ENCODE data around the gene KLF17.
"Not testable (repeated sequence)": the region's sequence is repeated elsewhere in the genome, so short reads cannot be mapped to it uniquely, and the experiment has no call there.

The KLF17 gene

DNA sequence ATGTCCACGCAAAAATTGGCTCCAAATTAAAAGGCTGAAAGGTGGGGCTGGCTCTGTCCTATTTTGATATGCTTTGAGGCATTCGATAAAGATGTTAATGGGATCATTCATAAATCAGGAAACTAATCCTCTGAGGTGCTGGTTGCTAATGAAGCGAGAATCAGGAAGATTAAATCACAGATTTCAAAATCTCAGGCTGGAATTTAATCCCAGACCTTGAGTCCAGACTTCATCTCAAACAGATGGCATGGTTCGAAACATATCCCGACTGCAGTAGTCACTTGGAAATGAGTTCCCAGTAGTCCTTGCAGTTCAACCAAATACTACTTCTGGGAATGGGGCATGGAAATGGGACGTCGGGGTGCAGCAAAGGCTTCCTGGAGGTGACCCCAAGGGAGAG lies 4.5 kb upstream of the KLF17 start:
- no peaks in the 10 kb centered on the region for H3K4me1 ChIP-seq (ENCODE audit: control insufficient read depth, insufficient read depth, low read length)
- TF ChIP-seq GLIS2 (tag by site-specific recombination; IDR thresholded peaks at IDR 0.05) (no peak), ZSCAN16 (tag by site-specific recombination; IDR thresholded peaks at IDR 0.05) (no peak), IKZF3 (tag by site-specific recombination; IDR thresholded peaks at IDR 0.05) (no peak), ZNF747 (tag by site-specific recombination; IDR thresholded peaks at IDR 0.05) (no peak), ZBTB21 (tag by site-specific recombination; IDR thresholded peaks at IDR 0.05) (no peak), ZNF704 (tag by site-specific recombination; IDR thresholded peaks at IDR 0.05) (no peak), ZNF239 (tag by site-specific recombination; IDR thresholded peaks at IDR 0.05) (no peak)
- H3K27ac ChIP-seq (ENCODE audit: extremely low read depth, low read depth, low read length) = no peak overlapping the region
- POLR2A ChIA-PET = no interaction called here
- H3K4me3 ChIP-seq (ENCODE audit: low read depth, low read length) = no peak overlapping the region
- no peaks in the 10 kb centered on the region for H3K9me3 ChIP-seq (ENCODE audit: control insufficient read depth, insufficient read depth, low read depth, low read length)
- CTCF ChIA-PET = no interaction called here
- H3K36me3 ChIP-seq (ENCODE audit: control insufficient read depth in 2 of 2, insufficient read depth in 1 of 2, low read length in 2 of 2) = no peaks in the 10 kb centered on the region

- H3K4me1 ChIP-seq (ENCODE audit: control insufficient read depth, insufficient read depth, low read length); H3K36me3 ChIP-seq (ENCODE audit: control insufficient read depth in 2 of 2, insufficient read depth in 1 of 2, low read length in 2 of 2); H3K4me3 ChIP-seq (ENCODE audit: low read depth, low read length); POLR2A ChIA-PET; H3K27ac ChIP-seq (ENCODE audit: extremely low read depth, low read depth, low read length); H3K9me3 ChIP-seq (ENCODE audit: control insufficient read depth, insufficient read depth, low read depth, low read length): not testable (repeated sequence)
- CTCF ChIA-PET = interaction anchor here (0.6 kb wide), 1 partner anchor 1334 kb away, joined by 3 read pairs; no protein-coding TSS in a partner anchor
Observed at GRCh38 chr1:44117272-44117671, 1.3 kb upstream of the KLF17 start.

DNA sequence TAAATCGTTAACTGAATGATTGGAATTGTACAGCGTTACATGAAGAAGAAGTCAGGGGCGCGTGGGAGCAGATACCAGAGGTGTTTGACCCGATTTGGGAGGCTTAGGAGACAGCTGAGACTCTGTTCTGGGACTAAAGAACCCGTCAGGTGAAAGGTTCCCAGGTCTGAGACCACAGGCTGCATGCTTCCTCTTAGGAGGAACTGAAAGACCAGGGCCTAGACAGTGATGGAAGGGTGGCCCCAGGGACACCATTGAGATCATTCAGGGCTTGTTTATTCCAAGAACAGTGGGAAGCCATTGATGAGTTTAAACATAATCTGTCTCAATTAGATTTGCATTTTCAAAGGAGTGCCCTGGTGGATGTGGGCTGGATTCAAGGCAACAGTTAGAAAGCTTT lies 904 bp downstream of the KLF17 start:
- Histone ChIP-seq H3K4me1 (ENCODE audit: control insufficient read depth, insufficient read depth, low read length) (no peaks in the 10 kb centered on the region), H3K36me3 (ENCODE audit: control insufficient read depth in 2 of 2, insufficient read depth in 1 of 2, low read length in 2 of 2) (no peaks in the 10 kb centered on the region), H3K4me3 (ENCODE audit: low read depth, low read length) (no peak overlapping the region), H3K9me3 (ENCODE audit: control insufficient read depth, insufficient read depth, low read depth, low read length) (no peaks in the 10 kb centered on the region), H3K27ac (ENCODE audit: extremely low read depth, low read depth, low read length) (no peak overlapping the region)
- ChIA-PET POLR2A (no interaction called here), CTCF (interaction anchor here (0.6 kb wide), 2 partner anchors 72 to 756 kb away, joined by 3 to 4 read pairs; no protein-coding TSS in a partner anchor)
- TF ChIP-seq ZBTB1 (tag by site-specific recombination; IDR thresholded peaks at IDR 0.05) (no peak), ZNF114 (tag by site-specific recombination; IDR thresholded peaks at IDR 0.05) (no peak), ZNF510 (tag by site-specific recombination; IDR thresholded peaks at IDR 0.05; ENCODE audit: insufficient replicate concordance) (no peak), ZNF341 (tag by site-specific recombination; IDR thresholded peaks at IDR 0.05; ENCODE audit: low read depth) (no peak), ZNF501 (tag by site-specific recombination; IDR thresholded peaks at IDR 0.05) (no peak), ZNF791 (tag by site-specific recombination; IDR thresholded peaks at IDR 0.05) (no peak), ZSCAN23 (tag by site-specific recombination; IDR thresholded peaks at IDR 0.05) (no peak), ZBTB48 (tag by site-specific recombination; IDR thresholded peaks at IDR 0.05) (no peak), ZNF302 (tag by site-specific recombination; IDR thresholded peaks at IDR 0.05; ENCODE audit: low read depth) (no peak), ZFHX2 (tag by site-specific recombination; conservative IDR thresholded peaks at IDR 0.05) (no peak), KLF10 (tag by site-specific recombination; IDR thresholded peaks at IDR 0.05) (no peak), ZNF202 (tag by site-specific recombination; IDR thresholded peaks at IDR 0.05; ENCODE audit: borderline replicate concordance) (no peak), YY2 (tag by site-specific recombination; IDR thresholded peaks at IDR 0.05) (no peak), ZNF692 (tag by site-specific recombination; IDR thresholded peaks at IDR 0.05) (no peak), KLF1 (tag by site-specific recombination; IDR thresholded peaks at IDR 0.05) (no peak), ZNF658 (tag by site-specific recombination; IDR thresholded peaks at IDR 0.05) (no peak)
- TF ChIP-seq, protein P1, sequence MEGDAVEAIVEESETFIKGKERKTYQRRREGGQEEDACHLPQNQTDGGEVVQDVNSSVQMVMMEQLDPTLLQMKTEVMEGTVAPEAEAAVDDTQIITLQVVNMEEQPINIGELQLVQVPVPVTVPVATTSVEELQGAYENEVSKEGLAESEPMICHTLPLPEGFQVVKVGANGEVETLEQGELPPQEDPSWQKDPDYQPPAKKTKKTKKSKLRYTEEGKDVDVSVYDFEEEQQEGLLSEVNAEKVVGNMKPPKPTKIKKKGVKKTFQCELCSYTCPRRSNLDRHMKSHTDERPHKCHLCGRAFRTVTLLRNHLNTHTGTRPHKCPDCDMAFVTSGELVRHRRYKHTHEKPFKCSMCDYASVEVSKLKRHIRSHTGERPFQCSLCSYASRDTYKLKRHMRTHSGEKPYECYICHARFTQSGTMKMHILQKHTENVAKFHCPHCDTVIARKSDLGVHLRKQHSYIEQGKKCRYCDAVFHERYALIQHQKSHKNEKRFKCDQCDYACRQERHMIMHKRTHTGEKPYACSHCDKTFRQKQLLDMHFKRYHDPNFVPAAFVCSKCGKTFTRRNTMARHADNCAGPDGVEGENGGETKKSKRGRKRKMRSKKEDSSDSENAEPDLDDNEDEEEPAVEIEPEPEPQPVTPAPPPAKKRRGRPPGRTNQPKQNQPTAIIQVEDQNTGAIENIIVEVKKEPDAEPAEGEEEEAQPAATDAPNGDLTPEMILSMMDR (tag by site-specific recombination; IDR thresholded peaks at IDR 0.05) = no peak
- TF ChIP-seq, protein P2, sequence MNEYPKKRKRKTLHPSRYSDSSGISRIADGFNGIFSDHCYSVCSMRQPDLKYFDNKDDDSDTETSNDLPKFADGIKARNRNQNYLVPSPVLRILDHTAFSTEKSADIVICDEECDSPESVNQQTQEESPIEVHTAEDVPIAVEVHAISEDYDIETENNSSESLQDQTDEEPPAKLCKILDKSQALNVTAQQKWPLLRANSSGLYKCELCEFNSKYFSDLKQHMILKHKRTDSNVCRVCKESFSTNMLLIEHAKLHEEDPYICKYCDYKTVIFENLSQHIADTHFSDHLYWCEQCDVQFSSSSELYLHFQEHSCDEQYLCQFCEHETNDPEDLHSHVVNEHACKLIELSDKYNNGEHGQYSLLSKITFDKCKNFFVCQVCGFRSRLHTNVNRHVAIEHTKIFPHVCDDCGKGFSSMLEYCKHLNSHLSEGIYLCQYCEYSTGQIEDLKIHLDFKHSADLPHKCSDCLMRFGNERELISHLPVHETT (tag by site-specific recombination; IDR thresholded peaks at IDR 0.05) = no peak
